SW480 (cell line): Measurements from ENCODE around the gene UQCR11.
A peak's percentile ranks its signal among the peaks of the same experiment; 100 is the strongest.

Experiments used
- DNase-seq: peaks from one replicate; pipeline ENCODE4 v3.0.0-alpha.2; 2016; ENCODE audit warnings: low spot score

UQCR11 gene

GRCh38 chr19:1634938-1635243, 29.6 kb upstream of the UQCR11 start:
- no peak for DNase-seq

GRCh38 chr19:1634242-1634937, 29.1 kb upstream of the UQCR11 start:
- DNase-seq = no peak

- DNase-seq = no peak
Measured at GRCh38 chr19:1633269-1633826, 28.1 kb upstream of the UQCR11 start.

- DNase-seq = no peak
Measured at GRCh38 chr19:1632462-1633268, 27.4 kb upstream of the UQCR11 start.

- DNase-seq = no peak
Measured at GRCh38 chr19:1631557-1632100, 26.4 kb upstream of the UQCR11 start.

GRCh38 chr19:1630811-1631210, 25.5 kb upstream of the UQCR11 start:
- no peak for DNase-seq

GRCh38 chr19:1630012-1630411, 24.8 kb upstream of the UQCR11 start:
- DNase-seq = no peak

GRCh38 chr19:1629256-1629808, 24.1 kb upstream of the UQCR11 start:
- DNase-seq = no peak

GRCh38 chr19:1627194-1627593, 21.9 kb upstream of the UQCR11 start:
- DNase-seq = no peak

GRCh38 chr19:1626417-1627010, 21.3 kb upstream of the UQCR11 start:
- no peak for DNase-seq

GRCh38 chr19:1624458-1624857, 19.2 kb upstream of the UQCR11 start:
- DNase-seq = no peak

- DNase-seq = no peak
Measured at GRCh38 chr19:1622541-1622940, 17.3 kb upstream of the UQCR11 start.

GRCh38 chr19:1622007-1622406, 16.7 kb upstream of the UQCR11 start:
- no peak for DNase-seq

GRCh38 chr19:1621574-1621973, 16.3 kb upstream of the UQCR11 start:
- no peak for DNase-seq

- DNase-seq = no peak
Measured at GRCh38 chr19:1621021-1621420, 15.8 kb upstream of the UQCR11 start.

- DNase-seq = no peak
Measured at GRCh38 chr19:1620502-1620901, 15.2 kb upstream of the UQCR11 start.

- DNase-seq = no peak
Measured at GRCh38 chr19:1619703-1620102, 14.4 kb upstream of the UQCR11 start.

- DNase-seq = no peak
Measured at GRCh38 chr19:1619094-1619439, 13.8 kb upstream of the UQCR11 start.

- DNase-seq = peak; percentile 33
Measured at GRCh38 chr19:1618157-1619093, 13.2 kb upstream of the UQCR11 start.

GRCh38 chr19:1616875-1617274, 11.6 kb upstream of the UQCR11 start:
- no peak for DNase-seq

- DNase-seq = no peak
Measured at GRCh38 chr19:1616396-1616795, 11.1 kb upstream of the UQCR11 start.
